Small intestine (tissue), 16 donors: Measurements from ENCODE around the gene FGFRL1. TPM values are rescaled to one million over a fixed set of nuclear protein-coding genes. Genes with fewer than 3 reads are reported as not detected.

Source experiments
- DNase-seq, 2 donors: peaks; one replicate each; pipeline versions ENCODE4 v3.0.0 to v3.0.0-alpha.2; 2013
- FAIRE-seq: peaks from 2 replicates; lab custom pipeline; 2012; peaks lifted over from hg19 to GRCh38; lab: Jason Lieb, UNC
- H3K27ac ChIP-seq, 3 donors: one replicate each; pipeline ENCODE4 v1.5.1; 2013; ENCODE audit warnings: low read length in 2 of 3, mild to moderate bottlenecking in 2 of 3, control low read depth in 1 of 3, inconsistent platforms in 1 of 3, low read depth in 1 of 3, moderate library complexity in 1 of 3
- H3K27me3 ChIP-seq, 3 donors: one replicate each; pipeline ENCODE4 v1.6.1; 2013; ENCODE audit warnings: low read length in 3 of 3, inconsistent platforms in 1 of 3; ENCODE audit not compliant: control insufficient read depth in 3 of 3, insufficient read depth in 3 of 3
- H3K36me3 ChIP-seq, 3 donors: one replicate each; pipeline ENCODE4 v1.6.1; 2013; ENCODE audit warnings: low read length in 3 of 3, inconsistent platforms in 1 of 3, low read depth in 1 of 3, mild to moderate bottlenecking in 1 of 3, moderate library complexity in 1 of 3; ENCODE audit not compliant: control insufficient read depth in 3 of 3, insufficient read depth in 2 of 3
- H3K4me1 ChIP-seq, 3 donors: one replicate each; pipeline ENCODE4 v1.6.1; 2013; ENCODE audit warnings: low read length in 2 of 3, inconsistent platforms in 1 of 3, low read depth in 1 of 3, mild to moderate bottlenecking in 1 of 3, moderate library complexity in 1 of 3; ENCODE audit not compliant: control insufficient read depth in 3 of 3, insufficient read depth in 2 of 3
- H3K4me3 ChIP-seq, 3 donors: one replicate each; pipeline ENCODE4 v1.5.1; 2013; ENCODE audit warnings: low read length in 3 of 3, control low read depth in 1 of 3, inconsistent platforms in 1 of 3, low read depth in 1 of 3, mild to moderate bottlenecking in 1 of 3, moderate library complexity in 1 of 3
- H3K9me3 ChIP-seq, 2 donors: one replicate each; pipeline ENCODE4 v1.6.1; 2013; ENCODE audit warnings: low read depth in 1 of 2, low read length in 1 of 2; ENCODE audit not compliant: control insufficient read depth in 2 of 2, insufficient read depth in 1 of 2
- WGBS, 3 donors: extraction: QIAGEN DNeasy Blood & Tissue Kit; methylation state at CpG; one replicate each; pipeline ENCODE4 v1.1.7; 2013; 5-methylcytosine and 5-hydroxymethylcytosine counted together
- long read RNA-seq, 10 donors: transcript quantifications; one replicate each; lab custom pipeline, GENCODE V29; 2026
- polyA plus RNA-seq, 4 donors: library from polyadenylated mRNA; stranded (reverse) in 3 of 4; unstranded in 1 of 4; fragments of 200-250 nt in 3 of 4; fragments of 120-200 nt in 1 of 4; gene quantifications; one replicate each; pipeline versions ENCODE4 v1.2.1 to v1.2.3, GENCODE V29; 2013
- donor health status: healthy with polysubstance abuse.
- donor health status: control.
- donor health status: control.
- donor health status: Bipolar disorder and iron deficiency.
- donor health status: healthy.

The FGFRL1 gene, protein sequence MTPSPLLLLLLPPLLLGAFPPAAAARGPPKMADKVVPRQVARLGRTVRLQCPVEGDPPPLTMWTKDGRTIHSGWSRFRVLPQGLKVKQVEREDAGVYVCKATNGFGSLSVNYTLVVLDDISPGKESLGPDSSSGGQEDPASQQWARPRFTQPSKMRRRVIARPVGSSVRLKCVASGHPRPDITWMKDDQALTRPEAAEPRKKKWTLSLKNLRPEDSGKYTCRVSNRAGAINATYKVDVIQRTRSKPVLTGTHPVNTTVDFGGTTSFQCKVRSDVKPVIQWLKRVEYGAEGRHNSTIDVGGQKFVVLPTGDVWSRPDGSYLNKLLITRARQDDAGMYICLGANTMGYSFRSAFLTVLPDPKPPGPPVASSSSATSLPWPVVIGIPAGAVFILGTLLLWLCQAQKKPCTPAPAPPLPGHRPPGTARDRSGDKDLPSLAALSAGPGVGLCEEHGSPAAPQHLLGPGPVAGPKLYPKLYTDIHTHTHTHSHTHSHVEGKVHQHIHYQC
- 10 to 100 TPM in 2 of 4 donors, 1 to 10 TPM in 2; 1.8 to 10.9 (median 7.3) TPM for polyA plus RNA-seq
- long read RNA-seq, donor 1 = 0 reads
- long read RNA-seq, donor 2 = 0 reads
- long read RNA-seq, donor 3 = 0 reads
- long read RNA-seq, donor 4 = 0 reads
- long read RNA-seq, donor 5 = 0 reads
- long read RNA-seq, donor 6 = 0 reads
- long read RNA-seq, donor 7 = 0 reads
- long read RNA-seq, donor 8 = 0 reads
- long read RNA-seq, donor 9 = 0 reads
- long read RNA-seq, donor 10 = 0 reads

DNA sequence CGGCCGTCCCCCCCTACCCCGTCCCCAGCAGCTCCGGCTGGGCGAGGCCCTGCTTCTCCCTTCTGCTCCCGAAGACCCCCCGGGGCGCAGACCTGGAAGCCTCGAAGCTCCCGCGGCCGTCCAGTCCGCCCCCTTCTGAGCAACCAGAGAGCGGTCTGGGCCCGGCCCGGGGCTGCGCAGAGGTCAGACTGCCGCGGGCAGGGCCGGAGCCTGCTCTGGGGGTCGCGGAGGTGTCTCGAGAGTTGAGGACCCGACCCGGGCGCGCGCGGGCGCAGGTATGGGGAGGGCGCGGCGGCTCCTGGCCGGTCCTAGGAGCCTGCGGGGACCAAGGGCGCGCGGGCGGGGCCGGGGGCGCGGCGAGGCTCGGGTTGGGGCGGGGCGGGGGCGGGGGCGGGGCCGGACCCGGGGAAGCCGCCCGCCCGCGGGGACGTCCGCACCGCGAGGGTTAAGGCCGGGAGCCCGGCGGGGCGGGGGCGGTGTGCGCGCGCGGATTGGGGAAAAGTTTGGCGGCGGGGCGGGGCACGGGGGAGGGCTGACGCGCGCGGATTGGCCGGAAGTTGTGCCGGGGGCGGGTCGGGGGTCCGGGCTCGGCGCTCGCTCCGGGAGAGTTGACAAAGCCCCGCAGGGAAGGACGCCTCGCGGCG lies at the start of gene FGFRL1:
Gene FGFRL1, plus strand, starts transcription at position 605 of the 644 bp plus-strand sequence. CDS start 860 bp downstream, outside the sequence.
- 0 to 1% (median 0%) methylated on average over 32 to 89 of the region's 89 CpGs for WGBS, 3 donors
- peak; percentile 91 to 92 for DNase-seq
- no peak for FAIRE-seq

DNA sequence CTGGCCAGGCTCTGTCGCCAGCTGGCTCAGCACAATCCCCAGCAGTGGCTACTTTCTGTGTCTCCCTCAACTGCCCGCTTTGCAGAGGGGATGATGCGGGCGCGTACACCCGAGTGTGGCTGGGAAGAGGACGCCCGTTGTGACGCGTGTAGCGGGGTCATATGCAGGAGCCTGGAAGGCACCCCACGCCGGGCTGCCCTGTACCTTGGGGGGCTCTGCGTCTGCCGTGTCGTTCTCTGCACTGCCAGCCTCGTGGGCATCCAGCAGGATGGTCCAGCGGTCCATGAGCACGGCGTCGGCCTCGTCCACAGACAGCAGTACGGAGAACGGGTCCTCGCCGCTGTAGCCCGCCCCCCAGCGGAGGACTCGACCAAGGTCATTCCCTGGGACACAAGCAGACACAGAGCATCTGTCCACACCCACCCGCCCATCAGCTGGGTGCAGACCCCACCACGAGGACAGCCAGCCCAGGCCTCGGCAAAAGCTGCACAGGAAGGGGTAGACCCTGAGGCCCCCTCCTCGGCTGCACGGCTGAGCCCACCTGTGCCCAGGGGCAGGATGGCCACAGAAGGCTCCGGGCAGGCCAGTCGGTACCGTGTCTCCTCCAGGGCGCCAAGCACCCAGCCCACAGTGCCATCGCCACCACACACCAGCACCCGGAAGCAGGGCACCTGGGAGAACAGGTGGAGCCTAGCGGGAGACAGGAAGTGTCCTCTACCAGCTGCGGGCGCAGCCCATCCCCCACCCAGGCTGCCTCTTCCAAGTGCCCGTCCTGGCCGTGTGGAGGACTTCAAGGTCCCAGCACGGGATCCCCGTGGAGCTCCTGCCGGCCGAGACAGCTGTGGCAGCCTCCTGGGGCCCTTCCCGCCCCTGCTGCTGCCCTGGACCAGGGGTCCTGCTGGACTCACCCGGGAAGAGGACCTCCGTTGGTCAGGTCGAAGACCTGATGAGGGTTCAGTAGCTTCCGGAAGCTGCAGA lies 48.9 kb upstream of the FGFRL1 start:
- WGBS, 3 donors = 90 to 93% (median 91%) methylated on average over 47 to 54 of the region's 54 CpGs
- no peak for DNase-seq
- no peak for FAIRE-seq
- peaks cover 11 to 93% (median 27%) of the 10 kb centered on the region in 3 donors for H3K36me3 ChIP-seq
- no peaks in the 10 kb centered on the region for H3K27me3 ChIP-seq
- no peak overlapping the region for H3K4me3 ChIP-seq
- H3K27ac ChIP-seq = no peak overlapping the region
- no peaks in the 10 kb centered on the region for H3K9me3 ChIP-seq
- H3K4me1 ChIP-seq = no peaks in the 10 kb centered on the region

More for the DNA sequence above, at the start of gene FGFRL1:
- H3K27me3 ChIP-seq = peaks cover 0 to 29% (median 2%) of the 10 kb centered on the region in 3 donors
- H3K9me3 ChIP-seq = peaks cover 0 to 11% of the 10 kb centered on the region in 2 donors
- H3K27ac ChIP-seq = peak within 1 kb of the TSS; percentile 59 to 93 (median 63)
- H3K4me1 ChIP-seq = peaks cover 0 to 30% (median 4%) of the 10 kb centered on the region in 3 donors
- peak within 1 kb of the TSS; percentile 50 to 80 (median 54) for H3K4me3 ChIP-seq
- H3K36me3 ChIP-seq = peaks cover 0 to 8% (median 0%) of the 10 kb centered on the region in 3 donors

DNA sequence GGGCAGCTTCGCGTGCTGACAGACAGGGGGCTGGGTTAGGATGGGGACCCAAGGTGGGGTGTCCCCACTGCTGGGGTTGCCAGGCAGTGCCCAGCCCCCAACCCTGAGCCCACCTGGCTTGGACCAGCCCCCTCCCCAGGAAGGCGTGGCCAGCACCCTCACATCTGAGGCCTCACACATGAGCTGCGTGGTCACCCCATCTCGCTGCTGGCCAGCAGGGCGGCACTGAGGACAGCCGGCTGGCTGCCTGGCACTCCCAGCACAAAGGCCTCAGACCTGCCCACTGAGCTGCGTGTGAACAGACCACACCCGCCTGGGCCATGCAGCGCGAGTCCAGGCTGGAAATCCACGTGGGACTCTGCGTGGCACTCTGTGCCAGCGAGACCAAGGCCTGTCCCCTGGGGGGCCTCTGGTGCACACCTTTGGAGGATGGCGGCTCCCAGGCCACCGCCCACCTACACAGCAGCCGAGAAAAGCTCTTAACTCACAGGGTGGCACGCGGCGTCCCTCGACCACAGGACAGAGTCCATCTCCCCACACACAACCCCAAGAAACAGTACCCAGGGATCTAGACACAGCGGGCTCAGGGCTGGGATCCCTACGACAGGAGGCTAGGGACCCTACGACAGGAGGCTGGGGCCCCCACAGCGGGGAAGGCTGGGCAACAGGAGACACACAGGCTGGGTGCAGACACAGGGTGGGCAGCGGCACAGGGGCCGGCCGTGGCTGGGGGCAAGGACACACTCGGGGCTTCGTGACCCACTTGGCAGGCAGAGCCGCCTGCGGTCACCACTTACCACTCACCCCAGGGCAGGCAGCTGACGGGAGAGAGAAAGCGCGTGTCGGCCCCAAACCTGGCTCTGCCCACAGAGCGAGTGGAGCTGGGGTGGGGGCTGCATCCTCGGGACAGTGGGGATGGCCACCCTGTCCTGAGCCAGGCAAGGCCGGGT lies 47.9 kb upstream of the FGFRL1 start:
- H3K27ac ChIP-seq = no peak overlapping the region

DNA sequence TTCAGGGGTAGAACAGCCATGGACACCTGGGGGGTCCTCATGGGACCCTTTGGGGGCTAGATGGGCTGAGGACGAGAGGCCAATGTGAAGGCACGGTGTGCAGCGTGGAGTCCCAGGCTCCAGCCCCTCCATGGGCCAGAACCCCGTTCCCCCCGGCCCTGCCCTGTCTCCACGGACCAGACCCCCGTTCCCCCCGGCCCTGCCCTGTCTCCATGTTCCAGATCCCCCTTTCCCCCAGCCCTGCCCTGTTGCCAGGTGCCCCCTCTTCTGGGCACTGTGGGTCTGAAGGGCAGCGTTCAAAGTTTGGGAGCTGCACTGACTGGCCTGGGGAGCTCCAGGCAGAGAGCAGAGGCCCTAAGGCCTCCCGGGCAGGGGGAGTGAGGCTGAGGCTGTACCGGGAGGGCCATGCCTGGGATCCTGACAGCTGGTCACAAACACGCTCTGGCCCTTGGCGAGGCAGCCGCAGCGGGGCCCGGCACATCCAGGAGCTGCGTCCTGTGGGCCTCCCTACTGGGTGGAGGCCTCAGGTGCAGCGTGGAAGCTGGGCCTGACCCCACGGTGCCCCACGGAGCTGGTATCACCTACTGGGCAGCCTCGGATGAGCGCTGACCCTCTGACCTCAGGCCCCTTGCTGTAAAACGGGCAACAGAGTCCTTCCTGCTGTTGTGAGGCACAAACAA lies 46.9 kb upstream of the FGFRL1 start:
- Histone ChIP-seq H3K4me3 (no peak overlapping the region), H3K36me3 (peaks cover 11 to 79% (median 24%) of the 10 kb centered on the region in 3 donors), H3K27ac (no peak overlapping the region), H3K9me3 (no peaks in the 10 kb centered on the region), H3K4me1 (peaks cover 0 to 12% (median 0%) of the 10 kb centered on the region in 3 donors), H3K27me3 (peaks cover 0 to 5% (median 0%) of the 10 kb centered on the region in 3 donors)
- 91 to 94% (median 92%) methylated on average over 22 to 23 of the region's 23 CpGs for WGBS, 3 donors
- DNase-seq (no peak), FAIRE-seq (no peak)

More for the DNA sequence above, 47.9 kb upstream of the FGFRL1 start:
- H3K9me3 ChIP-seq = no peaks in the 10 kb centered on the region
- H3K4me1 ChIP-seq = peaks cover 0 to 4% (median 0%) of the 10 kb centered on the region in 3 donors
- DNase-seq (peak in 1 of 2 donors; percentile 58), FAIRE-seq (no peak)
- H3K4me3 ChIP-seq = no peak overlapping the region
- peaks cover 11 to 84% (median 27%) of the 10 kb centered on the region in 3 donors for H3K36me3 ChIP-seq
- H3K27me3 ChIP-seq = peaks cover 0 to 5% (median 0%) of the 10 kb centered on the region in 3 donors
- 82 to 91% (median 90%) methylated on average over 30 to 39 of the region's 39 CpGs for WGBS, 3 donors

DNA sequence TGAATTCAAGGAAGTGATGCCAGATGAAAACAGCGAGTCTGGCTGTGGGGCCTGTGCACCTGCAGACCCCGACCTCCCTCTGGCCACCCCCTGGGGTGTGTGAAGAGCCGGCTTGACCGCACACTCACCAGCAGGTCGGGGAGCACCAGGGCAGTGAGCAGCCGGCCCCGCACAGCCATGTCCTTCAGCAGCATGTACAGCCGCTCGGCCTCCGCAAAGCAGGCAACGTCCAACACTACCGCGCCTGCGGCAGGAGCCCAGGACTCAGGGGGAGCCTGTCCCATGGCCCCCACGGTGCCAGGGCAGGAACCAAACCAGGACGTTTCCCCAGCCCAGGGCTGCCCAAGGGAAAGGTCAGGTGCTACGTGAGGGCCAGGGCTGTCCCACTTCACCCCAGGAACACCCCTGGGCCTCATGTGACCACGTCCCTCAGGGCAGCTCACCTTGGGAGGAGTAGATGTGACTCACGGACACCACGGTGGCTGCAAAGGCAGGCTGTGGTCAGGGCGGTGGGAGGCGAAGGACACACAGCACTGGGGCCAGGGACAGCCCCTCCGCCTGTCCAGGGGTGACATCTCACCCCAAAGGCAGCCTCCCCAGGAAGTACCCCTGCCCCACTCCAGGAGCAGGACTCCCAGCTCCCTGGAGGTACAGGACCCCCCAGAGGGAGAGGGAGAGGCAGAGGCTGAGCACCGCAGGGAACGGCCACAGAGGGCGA lies 46.2 kb upstream of the FGFRL1 start:
- Histone ChIP-seq H3K27ac (no peak overlapping the region), H3K4me1 (peaks cover 0 to 15% (median 2%) of the 10 kb centered on the region in 3 donors), H3K4me3 (no peak overlapping the region), H3K27me3 (peaks cover 0 to 5% (median 0%) of the 10 kb centered on the region in 3 donors), H3K36me3 (peaks cover 11 to 72% (median 20%) of the 10 kb centered on the region in 3 donors), H3K9me3 (no peaks in the 10 kb centered on the region)
- WGBS, 3 donors = 92 to 93% (median 92%) methylated on average over 24 to 26 of the region's 26 CpGs
- FAIRE-seq (no peak), DNase-seq (no peak)

DNA sequence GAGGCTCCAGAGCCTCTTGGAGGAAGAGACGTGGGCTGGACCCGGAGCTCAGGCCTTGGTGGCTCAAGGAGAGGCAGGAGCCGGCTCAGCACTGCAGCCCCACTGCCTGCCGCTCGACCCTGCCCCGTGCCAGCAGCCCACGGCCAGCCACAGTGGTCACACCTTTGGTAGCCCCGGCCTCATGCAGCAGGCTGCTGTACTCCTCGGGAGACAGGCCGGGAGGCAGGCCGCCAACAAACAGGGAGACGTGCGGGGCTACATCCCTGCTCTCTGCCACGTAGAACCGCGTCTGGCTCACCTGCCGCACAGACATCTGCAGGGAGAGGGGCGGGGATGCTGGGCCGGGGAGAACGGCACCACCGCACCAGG lies 45.7 kb upstream of the FGFRL1 start:
- FAIRE-seq (no peak), DNase-seq (no peak)
- Histone ChIP-seq H3K4me1 (peaks cover under 1 to 20% (median 7%) of the 10 kb centered on the region in 3 donors), H3K4me3 (no peak overlapping the region), H3K27ac (no peak overlapping the region), H3K36me3 (peaks cover 11 to 71% (median 20%) of the 10 kb centered on the region in 3 donors), H3K9me3 (no peaks in the 10 kb centered on the region), H3K27me3 (peaks cover 0 to 5% (median 0%) of the 10 kb centered on the region in 3 donors)
- WGBS, 3 donors = 92 to 93% (median 93%) methylated on average over 21 of the region's 21 CpGs
